ENCODE results near the gene MFSD6L.

MFSD6L gene

GRCh38 chr17:8803531-8804420 is 4.6 kb upstream of the MFSD6L start:
- Histone ChIP-seq H3K9me3 (ENCODE audit: control insufficient read depth, insufficient read depth, low read length) (peaks cover 8% of the 10 kb centered on the region; the same call in 1 of the 2 replicates), H3K4me1 (ENCODE audit: control insufficient read depth, low read length) (peaks cover 16% of the 10 kb centered on the region), H3K4me3 (ENCODE audit: low read length) (no peak overlapping the region), H3K9me2 (replicated peaks; ENCODE audit: control insufficient read depth, low read length) (no peaks in the 10 kb centered on the region), H3K27ac (ENCODE audit: low read depth, low read length) (no peak overlapping the region), H4K20me1 (ENCODE audit: control insufficient read depth, insufficient read depth, low read depth, low read length) (no peaks in the 10 kb centered on the region), H3K27me3 (ENCODE audit: control insufficient read depth, low read length) (no peaks in the 10 kb centered on the region), H3K36me3 (ENCODE audit: control insufficient read depth, low read length) (no peaks in the 10 kb centered on the region), H3F3A (ENCODE audit: control insufficient read depth, insufficient read depth) (no peaks in the 10 kb centered on the region), H3K79me2 (ENCODE audit: control insufficient read depth, low read length) (no peaks in the 10 kb centered on the region), H3K4me2 (ENCODE audit: low read length) (no peak overlapping the region)
- no peak for TF ChIP-seq EZH2phosphoT487 (IDR thresholded peaks at IDR 0.05; ENCODE audit: borderline replicate concordance, low read length)

DNA sequence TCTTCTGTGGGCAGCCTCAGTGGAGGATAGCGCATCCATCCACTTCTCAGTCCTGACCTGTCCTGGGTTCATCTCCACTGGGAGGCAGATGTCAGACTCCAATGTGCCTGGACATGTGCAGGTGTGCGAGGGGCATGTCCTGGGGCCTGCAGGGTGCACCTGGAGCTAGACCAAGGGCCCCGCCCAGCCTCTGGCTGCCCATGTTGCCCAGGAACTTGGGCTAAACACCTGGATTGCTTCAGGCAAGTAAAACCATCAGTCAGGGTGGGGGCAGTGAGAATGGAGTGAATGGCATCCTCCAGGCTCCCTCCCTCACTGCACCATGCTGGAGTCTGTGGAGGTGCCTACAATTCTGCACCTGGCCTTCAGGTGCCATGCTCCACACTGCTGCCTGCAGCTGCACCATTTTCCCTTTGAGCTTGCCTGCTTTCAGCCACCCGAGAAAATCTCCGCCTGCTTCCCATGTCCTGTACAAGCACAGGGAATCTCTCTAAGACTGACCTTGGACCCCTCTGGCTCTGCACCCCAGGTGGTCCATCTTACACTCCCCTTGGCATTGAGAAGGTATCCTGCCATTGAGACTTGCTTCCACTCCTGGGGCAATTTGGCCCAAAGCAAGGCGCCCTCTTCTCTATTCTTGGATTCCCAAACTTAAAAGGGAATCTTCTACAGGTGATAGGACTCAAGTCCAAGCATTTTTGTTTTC is 2.1 kb upstream of the MFSD6L start:
- Histone ChIP-seq H3K36me3 (ENCODE audit: control insufficient read depth, low read length) (no peaks in the 10 kb centered on the region), H3K79me2 (ENCODE audit: control insufficient read depth, low read length) (no peaks in the 10 kb centered on the region), H3K4me1 (ENCODE audit: control insufficient read depth, low read length) (peaks cover 2% of the 10 kb centered on the region), H3F3A (ENCODE audit: control insufficient read depth, insufficient read depth) (no peaks in the 10 kb centered on the region), H3K9me2 (replicated peaks; ENCODE audit: control insufficient read depth, low read length) (no peaks in the 10 kb centered on the region), H3K4me2 (ENCODE audit: low read length) (no peak overlapping the region), H3K4me3 (ENCODE audit: low read length) (no peak overlapping the region), H3K27ac (ENCODE audit: low read depth, low read length) (no peak overlapping the region), H3K27me3 (ENCODE audit: control insufficient read depth, low read length) (no peaks in the 10 kb centered on the region), H4K20me1 (ENCODE audit: control insufficient read depth, insufficient read depth, low read depth, low read length) (no peaks in the 10 kb centered on the region), H3K9me3 (ENCODE audit: control insufficient read depth, insufficient read depth, low read length) (no peaks in the 10 kb centered on the region)
- no peak for TF ChIP-seq CTCF (IDR thresholded peaks at IDR 0.05; ENCODE audit: low read depth, low read length, poor library complexity, severe bottlenecking)
- TF ChIP-seq EZH2phosphoT487 (IDR thresholded peaks at IDR 0.05; ENCODE audit: borderline replicate concordance, low read length) = no peak

DNA sequence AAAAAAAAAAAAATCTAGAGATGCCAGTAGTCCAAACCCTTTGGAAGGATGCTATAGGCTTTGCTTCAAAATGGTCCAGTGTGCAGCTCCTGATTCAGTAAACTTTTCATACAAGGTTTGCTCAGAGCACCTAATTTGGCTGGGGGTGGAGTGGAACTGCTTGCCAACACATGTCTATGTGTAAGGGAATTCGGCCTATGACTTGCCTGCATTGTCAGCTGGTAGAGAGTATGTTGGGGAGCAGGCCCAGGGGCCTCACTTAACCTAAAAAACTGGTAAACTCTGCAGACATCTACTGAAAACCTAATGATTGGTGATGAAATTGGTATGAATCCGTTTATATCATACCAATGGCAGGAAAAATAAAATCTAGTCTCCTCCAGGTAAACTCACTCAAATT is 1.5 kb upstream of the MFSD6L start:
- no peaks in the 10 kb centered on the region for H3K9me3 ChIP-seq (ENCODE audit: control insufficient read depth, insufficient read depth, low read length)
- H3F3A ChIP-seq (ENCODE audit: control insufficient read depth, insufficient read depth) = no peaks in the 10 kb centered on the region
- H3K27me3 ChIP-seq (ENCODE audit: control insufficient read depth, low read length) = no peaks in the 10 kb centered on the region
- TF ChIP-seq CTCF (IDR thresholded peaks at IDR 0.05; ENCODE audit: low read depth, low read length, poor library complexity, severe bottlenecking) (no peak), EZH2phosphoT487 (IDR thresholded peaks at IDR 0.05; ENCODE audit: borderline replicate concordance, low read length) (no peak)
- no peaks in the 10 kb centered on the region for H3K36me3 ChIP-seq (ENCODE audit: control insufficient read depth, low read length)
- H3K4me3 ChIP-seq (ENCODE audit: low read length) = no peak overlapping the region
- no peaks in the 10 kb centered on the region for H3K9me2 ChIP-seq (replicated peaks; ENCODE audit: control insufficient read depth, low read length)
- H4K20me1 ChIP-seq (ENCODE audit: control insufficient read depth, insufficient read depth, low read depth, low read length) = no peaks in the 10 kb centered on the region
- H3K27ac ChIP-seq (ENCODE audit: low read depth, low read length) = no peak overlapping the region
- H3K4me1 ChIP-seq (ENCODE audit: control insufficient read depth, low read length) = no peaks in the 10 kb centered on the region
- no peaks in the 10 kb centered on the region for H3K79me2 ChIP-seq (ENCODE audit: control insufficient read depth, low read length)
- H3K4me2 ChIP-seq (ENCODE audit: low read length) = no peak overlapping the region
